Fibroblast of the aortic adventitia (primary cell): Measurements from ENCODE around the gene MMP17. TPM values are rescaled to one million over a fixed set of nuclear protein-coding genes. Genes with fewer than 3 reads are reported as not detected.
A peak's percentile ranks its signal among the peaks of the same experiment; 100 is the strongest.

Experiments used
- DNase-seq: peaks from one replicate; pipeline ENCODE4 v3.0.0-alpha.2; 2010; ENCODE audit warnings: low read depth
- H3K4me3 ChIP-seq: 2 replicates; pipeline ENCODE4 v1.5.1; 2011; ENCODE audit warnings: low read depth, mild to moderate bottlenecking, control low read depth, low read length, moderate library complexity
- CTCF ChIP-seq: IDR thresholded peaks from 2 replicates; pipeline ENCODE4 v1.5.1; 2011; ENCODE audit warnings: mild to moderate bottlenecking, low read length, control low read depth, inconsistent platforms; ENCODE audit not compliant: insufficient read depth
- total RNA-seq: library from RNA; depleted of rRNA; stranded (reverse); fragments of >200 nt; gene quantifications from 2 replicates; pipeline ENCODE4 v1.2.3, GENCODE V29; 2012; ENCODE audit warnings: low replicate concordance

Gene MMP17
- total RNA-seq, 1 donor = 5.6 TPM

GRCh38 chr12:131848753-131849152, 20.6 kb downstream of the MMP17 start:
- TF ChIP-seq CTCF = no peak
- DNase-seq = no peak
- H3K4me3 ChIP-seq = no peak overlapping the region

GRCh38 chr12:131849700-131850553, 21.7 kb downstream of the MMP17 start:
- DNase-seq = no peak
- H3K4me3 ChIP-seq = no peak overlapping the region
- no peak for TF ChIP-seq CTCF

GRCh38 chr12:131850856-131851559, 22.8 kb downstream of the MMP17 start:
- H3K4me3 ChIP-seq = no peak overlapping the region

GRCh38 chr12:131851741-131852550, 23.8 kb downstream of the MMP17 start:
- no peak for TF ChIP-seq CTCF
- H3K4me3 ChIP-seq = no peak overlapping the region
- no peak for DNase-seq

More at GRCh38 chr12:131850856-131851559, 22.8 kb downstream of the MMP17 start:
- no peak for DNase-seq
- TF ChIP-seq CTCF = peak; percentile 45

- no peak for DNase-seq
- TF ChIP-seq CTCF = no peak
- H3K4me3 ChIP-seq = no peak overlapping the region
These were observed 24.5 kb downstream of the MMP17 start for GRCh38 chr12:131852551-131853299.
